GM12878 (cell line): ENCODE measurements around the gene DGKQ. TPM values are rescaled to one million over a fixed set of nuclear protein-coding genes. Genes with fewer than 3 reads are reported as not detected.

Source experiments
- ATAC-seq: fragments of 200-7000 bp; cut with Tn5 transposase; 3 replicates; pipeline ENCODE4 v1.9.1; 2020; ENCODE audit warnings: mild to moderate bottlenecking, moderate library complexity
- BruUV-seq: library from RNA; stranded (reverse); fragments of 400-500 nt; replicated peaks from 2 replicates; lab custom pipeline; 2021; lab: Mats Ljungman, UMichigan
- CTCF ChIA-PET: fragments of 300-600 bp; sonication (Branson Sonifier 250); formaldehyde crosslinking; extraction: SDS; loops from one replicate; lab custom pipeline; 2021; ENCODE audit warnings: inconsistent platforms; lab: Yijun Ruan, JAX
- POLR2A ChIA-PET: fragments of 350-600 bp; formaldehyde crosslinking; extraction: SDS; loops from one replicate; lab custom pipeline; 2021; ENCODE audit warnings: inconsistent platforms; lab: Charles Lee
- RAD21 ChIA-PET: fragments of 300-600 bp; sonication (Branson Sonifier 250); formaldehyde crosslinking; loops from one replicate; lab custom pipeline; 2023; ENCODE audit warnings: antibody characterized with exemption; ENCODE audit not compliant: unreplicated experiment; lab: Charles Lee
- SMC1A ChIA-PET: fragments of 300-600 bp; sonication (Branson Sonifier 250); formaldehyde crosslinking; loops from one replicate; lab custom pipeline; 2023; ENCODE audit not compliant: unreplicated experiment, uncharacterized antibody; lab: Charles Lee
- DNase-seq: peaks from one replicate; pipeline ENCODE4 v3.0.0-alpha.2; 2011; ENCODE audit warnings: low read depth, low spot score
- FAIRE-seq: peaks from 3 replicates; lab custom pipeline; 2011; peaks lifted over from hg19 to GRCh38; lab: Jason Lieb, UNC
- H2AFZ ChIP-seq: 2 replicates; pipeline ENCODE4 v1.6.0; 2011; ENCODE audit warnings: low read depth, low read length, control low read depth; ENCODE audit not compliant: control insufficient read depth
- H3K27ac ChIP-seq: 2 replicates; pipeline ENCODE4 v1.5.1; 2011; ENCODE audit warnings: control low read depth; ENCODE audit not compliant: control insufficient read depth, insufficient read depth
- H3K27me3 ChIP-seq, 2 experiments: replicated peaks in 1 of 2; 2 replicates each; pipeline versions ENCODE4 v1.6.0 to v1.6.1; 2011; ENCODE audit warnings: low read length in 1 of 2; ENCODE audit not compliant: control insufficient read depth in 2 of 2, insufficient read depth in 2 of 2
- H3K36me3 ChIP-seq, 2 experiments: 2 replicates each; pipeline ENCODE4 v1.5.1; 2011; ENCODE audit warnings: low read length in 1 of 2; ENCODE audit not compliant: control insufficient read depth in 2 of 2, insufficient read depth in 2 of 2
- H3K4me1 ChIP-seq: 2 replicates; pipeline ENCODE4 v1.6.1; 2011; ENCODE audit warnings: mild to moderate bottlenecking, low read length, moderate library complexity, mixed read lengths; ENCODE audit not compliant: control insufficient read depth, insufficient read depth
- H3K4me2 ChIP-seq: 2 replicates; pipeline ENCODE4 v1.6.0; 2011; ENCODE audit warnings: control low read depth; ENCODE audit not compliant: control insufficient read depth, insufficient read depth
- H3K4me3 ChIP-seq: fragments of 200-600 bp; sonication (generic); 2 replicates; pipeline ENCODE4 v1.5.1; 2016
- H3K79me2 ChIP-seq: 2 replicates; pipeline ENCODE4 v1.6.0; 2011; ENCODE audit warnings: low read length; ENCODE audit not compliant: control insufficient read depth, insufficient read depth
- H3K9ac ChIP-seq: 2 replicates; pipeline ENCODE4 v1.8.0; 2011; ENCODE audit warnings: low read length, control low read depth, mixed read lengths; ENCODE audit not compliant: control insufficient read depth, insufficient read depth
- H3K9me3 ChIP-seq: replicated peaks from 3 replicates; pipeline ENCODE4 v1.5.1; 2011; ENCODE audit warnings: mild to moderate bottlenecking, low read length; ENCODE audit not compliant: control insufficient read depth, insufficient read depth
- H4K20me1 ChIP-seq: 2 replicates; pipeline ENCODE4 v1.6.0; 2011; ENCODE audit not compliant: control insufficient read depth, insufficient read depth
- CREB1 ChIP-seq: IDR thresholded peaks from 2 replicates; pipeline ENCODE4 v1.6.1; 2012; ENCODE audit warnings: low read depth, mild to moderate bottlenecking, inconsistent platforms
- EP300 ChIP-seq, 2 experiments: fragments of 150-350 bp in 1 of 2; IDR thresholded peaks; 2 replicates each; pipeline ENCODE4 v1.6.1; 2011 to 2012; ENCODE audit warnings: low read depth in 2 of 2, low read length in 2 of 2, borderline replicate concordance in 1 of 2, improper control_type of control experiment in 1 of 2, inconsistent platforms in 1 of 2; ENCODE audit not compliant: control insufficient read depth in 1 of 2
- HDAC2 ChIP-seq: fragments of 200-600 bp; sonication (generic); IDR thresholded peaks from 2 replicates; pipeline ENCODE4 v1.6.1; 2017
- KLF5 ChIP-seq: fragments of 450-650 bp; IDR thresholded peaks from 2 replicates; pipeline ENCODE4 v1.6.1; 2014; ENCODE audit warnings: mild to moderate bottlenecking; ENCODE audit not compliant: partially characterized antibody
- NR2F1 ChIP-seq: fragments of 450-650 bp; conservative IDR thresholded peaks from 2 replicates; pipeline ENCODE4 v1.6.1; 2017; ENCODE audit warnings: mild to moderate bottlenecking
- NRF1 ChIP-seq: conservative IDR thresholded peaks from 2 replicates; pipeline ENCODE4 v1.6.1; 2011; ENCODE audit warnings: mild to moderate bottlenecking, low read depth, low read length, improper control_type of control experiment
- PAX8 ChIP-seq: fragments of 450-650 bp; IDR thresholded peaks from 2 replicates; pipeline ENCODE4 v1.6.1; 2017; ENCODE audit warnings: mild to moderate bottlenecking, moderate library complexity
- RFX5 ChIP-seq: IDR thresholded peaks from 2 replicates; pipeline ENCODE4 v1.6.1; 2011; ENCODE audit warnings: low read depth, low read length, improper control_type of control experiment
- SIX5 ChIP-seq: IDR thresholded peaks from 2 replicates; pipeline ENCODE4 v1.6.1; 2011; ENCODE audit warnings: mild to moderate bottlenecking, low read depth, low read length, moderate library complexity; ENCODE audit not compliant: severe bottlenecking
- STAT3 ChIP-seq: IDR thresholded peaks from 2 replicates; pipeline ENCODE4 v1.6.1; 2011; ENCODE audit warnings: low read depth, low read length, improper control_type of control experiment
- WGBS: methylation state at CpG from one replicate; pipeline ENCODE4 v1.1.6; 2016; ENCODE audit warnings: low lambda C conversion rate; ENCODE audit not compliant: insufficient replicate concordance, insufficient coverage; ENCODE audit errors: missing lambda C conversion rate; 5-methylcytosine and 5-hydroxymethylcytosine counted together
- in situ Hi-C: fragments of 300-500 bp; cut with MboI; formaldehyde crosslinking; loops from 9 replicates; pipeline ENCODE4 v1.14.3; 2018; ENCODE audit warnings: mixed read lengths
- intact Hi-C: fragments of 100-400 bp; cut with micrococcal nuclease; formaldehyde crosslinking; loops from one replicate; pipeline ENCODE4 v1.14.2; 2022; ENCODE audit not compliant: unreplicated experiment
- polyA plus RNA-seq, 11 experiments: library from polyadenylated mRNA; depleted of rRNA in 4 of 11; unstranded in 6 of 11; stranded (reverse) in 5 of 11; fragments of >200 nt; fragmentation: Nextera tagmentation in 4 of 11; fragmentation: Illumina TruSeq in 1 of 11; extraction: Ambion mirVana in 4 of 11; extraction: Trizol in 1 of 11; gene quantifications; 1 replicate in 1 of 11; 2 replicates in 10 of 11; pipeline versions ENCODE4 v1.2.1 to v1.2.3, GENCODE V29; 2011 to 2016; ENCODE audit warnings: inconsistent platforms in 2 of 11, missing spikeins in 2 of 11, low read depth in 1 of 11
- total RNA-seq, 4 experiments: library from RNA; depleted of rRNA in 3 of 4; stranded (reverse); fragments of >200 nt in 3 of 4; fragmentation: Illumina TruSeq in 1 of 4; extraction: Trizol in 1 of 4; gene quantifications; 2 replicates each; pipeline versions ENCODE4 v1.2.1 to v1.2.3, GENCODE V29; 2013 to 2021
- TF ChIP-seq, protein P1 (sequence below): fragments of 450-650 bp; IDR thresholded peaks from 2 replicates; pipeline ENCODE4 v1.6.1; 2017; ENCODE audit warnings: mild to moderate bottlenecking

The DGKQ gene
- total and polyA plus RNA-seq, 10 of the 15 experiments (the other 5 are each of a cell fraction or from before 2014, with no cell fraction given), result 0.11 to 10.5 (median 1.4) TPM

DNA sequence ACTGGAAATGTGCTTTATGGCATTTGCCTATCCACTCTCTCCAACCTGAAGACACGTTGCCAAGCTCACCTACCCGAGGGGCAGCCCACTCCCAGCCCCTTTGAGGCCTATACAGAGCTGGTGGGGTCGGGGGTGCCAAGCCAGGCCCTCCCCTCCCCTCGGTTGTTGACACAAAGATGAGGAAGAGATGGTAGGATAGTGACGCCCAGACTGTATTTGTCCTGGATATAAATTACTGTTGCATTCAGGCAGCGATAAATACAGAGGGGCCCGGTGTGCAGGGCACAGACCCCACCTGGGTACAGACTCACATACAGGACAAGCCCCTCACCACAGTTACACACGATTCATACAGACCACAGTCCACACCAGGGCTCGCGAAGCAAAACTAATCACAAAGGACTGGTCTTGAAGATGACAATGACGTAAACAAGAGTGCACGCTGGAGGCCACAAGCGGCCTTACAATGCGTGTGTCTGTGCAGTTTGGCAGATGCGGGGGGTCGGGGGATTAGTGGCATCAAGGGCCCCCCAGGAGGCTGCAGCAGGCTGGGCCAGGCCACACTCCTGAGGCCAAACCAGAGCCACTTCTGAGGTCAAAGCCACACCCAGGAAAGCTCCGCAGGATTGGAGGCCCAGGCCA is 14.6 kb downstream of the DGKQ start:
- WGBS, result 69% methylated on average over 17 of the region's 17 CpGs
- H3K4me2 ChIP-seq, result no peak overlapping the region
- H3K9me3 ChIP-seq, result no peaks in the 10 kb centered on the region
- H3K79me2 ChIP-seq, result no peaks in the 10 kb centered on the region
- H4K20me1 ChIP-seq, result no peaks in the 10 kb centered on the region
- no peak overlapping the region for H2AFZ ChIP-seq
- in situ Hi-C loops (no loop called here), intact Hi-C loops (no loop called here)
- ATAC-seq (no peak), DNase-seq (no peak), FAIRE-seq (no peak)
- no peaks in the 10 kb centered on the region for H3K27me3 ChIP-seq
- no peaks in the 10 kb centered on the region for H3K4me1 ChIP-seq
- no peak for TF ChIP-seq NRF1
- TF ChIP-seq, protein P1, sequence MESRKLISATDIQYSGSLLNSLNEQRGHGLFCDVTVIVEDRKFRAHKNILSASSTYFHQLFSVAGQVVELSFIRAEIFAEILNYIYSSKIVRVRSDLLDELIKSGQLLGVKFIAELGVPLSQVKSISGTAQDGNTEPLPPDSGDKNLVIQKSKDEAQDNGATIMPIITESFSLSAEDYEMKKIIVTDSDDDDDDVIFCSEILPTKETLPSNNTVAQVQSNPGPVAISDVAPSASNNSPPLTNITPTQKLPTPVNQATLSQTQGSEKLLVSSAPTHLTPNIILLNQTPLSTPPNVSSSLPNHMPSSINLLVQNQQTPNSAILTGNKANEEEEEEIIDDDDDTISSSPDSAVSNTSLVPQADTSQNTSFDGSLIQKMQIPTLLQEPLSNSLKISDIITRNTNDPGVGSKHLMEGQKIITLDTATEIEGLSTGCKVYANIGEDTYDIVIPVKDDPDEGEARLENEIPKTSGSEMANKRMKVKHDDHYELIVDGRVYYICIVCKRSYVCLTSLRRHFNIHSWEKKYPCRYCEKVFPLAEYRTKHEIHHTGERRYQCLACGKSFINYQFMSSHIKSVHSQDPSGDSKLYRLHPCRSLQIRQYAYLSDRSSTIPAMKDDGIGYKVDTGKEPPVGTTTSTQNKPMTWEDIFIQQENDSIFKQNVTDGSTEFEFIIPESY, result no peak
- ChIA-PET SMC1A (no interaction called here), POLR2A (no interaction called here), CTCF (no interaction called here), RAD21 (no interaction called here)
- H3K36me3 ChIP-seq, result no peaks in the 10 kb centered on the region; a peak in 1 of 4 replicates
- BruUV-seq, result no TSS peak
- H3K27ac ChIP-seq, result no peak overlapping the region
- no peak overlapping the region for H3K9ac ChIP-seq
- no peak overlapping the region for H3K4me3 ChIP-seq

DNA sequence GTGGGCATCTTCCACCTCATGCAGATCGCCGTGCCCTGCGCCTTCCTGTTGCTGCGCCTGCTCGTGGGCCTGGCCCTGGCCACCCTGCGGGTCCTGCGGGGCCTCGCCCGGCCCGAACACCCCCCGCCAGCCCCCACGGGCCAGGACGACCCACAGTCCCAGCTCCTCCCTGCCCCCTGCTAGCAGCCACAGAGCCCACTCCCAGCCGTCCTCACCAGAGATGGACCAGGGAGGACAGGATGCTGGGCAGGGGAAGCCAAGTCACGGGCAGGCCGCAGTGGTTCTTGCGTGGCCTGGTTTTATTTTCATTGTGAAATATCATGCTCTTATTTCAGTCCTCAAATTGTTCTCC is 15.1 kb downstream of the DGKQ start:
- ChIA-PET POLR2A (no interaction called here), CTCF (no interaction called here), SMC1A (interaction anchor here (0.6 kb wide), 1 partner anchor 21 kb away, joined by 3 read pairs; no protein-coding TSS in a partner anchor), RAD21 (no interaction called here)
- Histone ChIP-seq H4K20me1 (no peaks in the 10 kb centered on the region), H3K79me2 (no peaks in the 10 kb centered on the region), H2AFZ (no peak overlapping the region), H3K4me1 (no peaks in the 10 kb centered on the region), H3K4me3 (no peak overlapping the region), H3K9ac (no peak overlapping the region), H3K4me2 (no peak overlapping the region), H3K27ac (no peak overlapping the region), H3K9me3 (no peaks in the 10 kb centered on the region), H3K36me3 (no peaks in the 10 kb centered on the region; a peak in 1 of 4 replicates), H3K27me3 (no peaks in the 10 kb centered on the region)
- FAIRE-seq, result no peak
- in situ Hi-C loops, result no loop called here
- TF ChIP-seq EP300 (IDR thresholded peaks at IDR 0.05; ENCODE audit: borderline replicate concordance in 1 of 2, control insufficient read depth in 1 of 2, low read depth in 2 of 2, low read length in 2 of 2), result no peak
- no peak for TF ChIP-seq CREB1
- no peak for TF ChIP-seq RFX5
- TF ChIP-seq SIX5, result no peak
- no peak for TF ChIP-seq HDAC2
- no peak for TF ChIP-seq PAX8
- no peak for TF ChIP-seq STAT3
- no peak for TF ChIP-seq KLF5
- TF ChIP-seq NR2F1, result no peak
- DNase-seq, result no peak
- BruUV-seq, result no TSS peak
- no peak for ATAC-seq
- 75% methylated on average over 15 of the region's 17 CpGs for WGBS
- intact Hi-C loops, result no loop called here
